HEK293 (cell line): ENCODE data around the gene TTC23.
A peak's percentile ranks its signal among the peaks of the same experiment; 100 is the strongest.

ENCODE experiments used
- CTCF ChIA-PET: fragments of 350-600 bp; formaldehyde crosslinking; extraction: SDS; loops from one replicate; lab custom pipeline; 2021; ENCODE audit warnings: antibody characterized with exemption; lab: Yijun Ruan, JAX
- POLR2A ChIA-PET: fragments of 300-600 bp; formaldehyde crosslinking; extraction: SDS; loops from one replicate; lab custom pipeline; 2020; ENCODE audit warnings: antibody characterized with exemption, inconsistent platforms; lab: Yijun Ruan, JAX
- H3K27ac ChIP-seq: fragments of 200-500 bp; sonication (Bioruptor generic); 2 replicates; pipeline ENCODE4 v1.5.1; 2014; ENCODE audit warnings: low read depth, low read length, control low read depth, inconsistent platforms; ENCODE audit errors: extremely low read depth
- H3K36me3 ChIP-seq, 2 experiments: fragments of 200-500 bp in 1 of 2; sonication (Bioruptor generic) in 1 of 2; 1 replicate in 1 of 2; 2 replicates in 1 of 2; pipeline ENCODE4 v1.5.1; 2014 to 2017; ENCODE audit warnings: inconsistent platforms in 2 of 2, low read length in 2 of 2; ENCODE audit not compliant: control insufficient read depth in 2 of 2, insufficient read depth in 1 of 2
- H3K4me1 ChIP-seq: fragments of 200-500 bp; sonication (Bioruptor generic); 2 replicates; pipeline ENCODE4 v1.5.1; 2014; ENCODE audit warnings: mild to moderate bottlenecking, low read length, inconsistent platforms; ENCODE audit not compliant: control insufficient read depth, insufficient read depth
- H3K4me3 ChIP-seq: 2 replicates; pipeline ENCODE4 v1.5.1; 2011; ENCODE audit warnings: low read depth, mild to moderate bottlenecking, control low read depth, low read length, moderate library complexity
- H3K9me3 ChIP-seq: fragments of 200-500 bp; sonication (Bioruptor generic); 2 replicates; pipeline ENCODE4 v1.5.1; 2014; ENCODE audit warnings: low read depth, low read length, inconsistent platforms; ENCODE audit not compliant: control insufficient read depth, insufficient read depth
- FEZF1 ChIP-seq: fragments of 450-650 bp; formaldehyde crosslinking; IDR thresholded peaks from 2 replicates; pipeline ENCODE4 v1.5.1; 2016; ENCODE audit warnings: missing biosample characterization, missing genetic modification characterization
- KLF1 ChIP-seq: fragments of 450-650 bp; formaldehyde crosslinking; IDR thresholded peaks from 2 replicates; pipeline ENCODE4 v1.5.1; 2016; ENCODE audit warnings: missing biosample characterization, missing genetic modification characterization
- KLF8 ChIP-seq: fragments of 450-650 bp; formaldehyde crosslinking; IDR thresholded peaks from 2 replicates; pipeline ENCODE4 v1.5.1; 2016; ENCODE audit warnings: missing biosample characterization, missing genetic modification characterization
- MEIS1 ChIP-seq: sonication (generic); formaldehyde crosslinking; IDR thresholded peaks from 2 replicates; pipeline ENCODE4 v1.8.1; 2022; ENCODE audit warnings: missing genetic modification reagents, mild to moderate bottlenecking, borderline replicate concordance
- MYNN ChIP-seq: fragments of 450-650 bp; formaldehyde crosslinking; IDR thresholded peaks from 2 replicates; pipeline ENCODE4 v1.5.1; 2016; ENCODE audit warnings: missing biosample characterization, missing genetic modification characterization, borderline replicate concordance
- PRDM1 ChIP-seq: fragments of 450-650 bp; formaldehyde crosslinking; IDR thresholded peaks from 2 replicates; pipeline ENCODE4; 2016; ENCODE audit warnings: missing biosample characterization, missing genetic modification characterization
- SP2 ChIP-seq: fragments of 450-650 bp; formaldehyde crosslinking; IDR thresholded peaks from 2 replicates; pipeline ENCODE4 v1.5.1; 2016; ENCODE audit warnings: missing biosample characterization, missing genetic modification characterization
- TRIM28 ChIP-seq: IDR thresholded peaks from 2 replicates; pipeline ENCODE4 v1.6.1; 2011; ENCODE audit warnings: low read length, control low read depth, borderline replicate concordance
- ZBTB17 ChIP-seq: fragments of 450-650 bp; formaldehyde crosslinking; IDR thresholded peaks from 2 replicates; pipeline ENCODE4 v1.5.1; 2016; ENCODE audit warnings: missing biosample characterization, missing genetic modification characterization
- ZFP69B ChIP-seq: fragments of 450-650 bp; formaldehyde crosslinking; IDR thresholded peaks from 2 replicates; pipeline ENCODE4 v1.5.1; 2016; ENCODE audit warnings: missing biosample characterization, missing genetic modification characterization
- ZNF112 ChIP-seq: fragments of 450-650 bp; formaldehyde crosslinking; IDR thresholded peaks from 2 replicates; pipeline ENCODE4 v1.5.0; 2017; ENCODE audit warnings: missing biosample characterization, missing genetic modification characterization
- ZNF184 ChIP-seq: fragments of 450-650 bp; IDR thresholded peaks from 2 replicates; pipeline ENCODE4 v1.5.1; 2018; ENCODE audit warnings: missing biosample characterization, mild to moderate bottlenecking, missing genetic modification characterization
- ZNF202 ChIP-seq: fragments of 450-650 bp; formaldehyde crosslinking; IDR thresholded peaks from 2 replicates; pipeline ENCODE4 v1.5.1; 2016; ENCODE audit warnings: missing biosample characterization, missing genetic modification characterization, borderline replicate concordance
- ZNF366 ChIP-seq: fragments of 450-650 bp; formaldehyde crosslinking; conservative IDR thresholded peaks from 2 replicates; pipeline ENCODE4 v1.5.1; 2016; ENCODE audit warnings: missing biosample characterization, missing genetic modification characterization
- ZNF394 ChIP-seq: fragments of 450-650 bp; formaldehyde crosslinking; IDR thresholded peaks from 2 replicates; pipeline ENCODE4 v1.5.1; 2016; ENCODE audit warnings: missing biosample characterization, missing genetic modification characterization, mild to moderate bottlenecking, moderate library complexity, borderline replicate concordance
- ZNF629 ChIP-seq: fragments of 450-650 bp; formaldehyde crosslinking; IDR thresholded peaks from 2 replicates; pipeline ENCODE4 v1.5.1; 2017; ENCODE audit warnings: missing biosample characterization, missing genetic modification characterization
- ZXDB ChIP-seq: fragments of 450-650 bp; formaldehyde crosslinking; IDR thresholded peaks from 2 replicates; pipeline ENCODE4 v1.5.1; 2016; ENCODE audit warnings: missing biosample characterization, missing genetic modification characterization
- TF ChIP-seq, protein P1 (sequence below): fragments of 450-650 bp; formaldehyde crosslinking; IDR thresholded peaks from 2 replicates; pipeline ENCODE4 v1.5.1; 2016; ENCODE audit warnings: missing biosample characterization, missing genetic modification characterization
- TF ChIP-seq, protein P2 (sequence below): fragments of 450-650 bp; formaldehyde crosslinking; IDR thresholded peaks from 2 replicates; pipeline ENCODE4 v1.5.1; 2017; ENCODE audit warnings: missing biosample characterization, missing genetic modification characterization
- TF ChIP-seq, protein P3 (sequence below): fragments of 450-650 bp; formaldehyde crosslinking; IDR thresholded peaks from 2 replicates; pipeline ENCODE4 v1.5.1; 2016; ENCODE audit warnings: missing biosample characterization, missing genetic modification characterization
- TF ChIP-seq, protein P4 (sequence below): fragments of 450-650 bp; formaldehyde crosslinking; IDR thresholded peaks from 2 replicates; pipeline ENCODE4 v1.5.1; 2016; ENCODE audit warnings: missing biosample characterization, missing genetic modification characterization, low read depth
- TF ChIP-seq, protein P5 (sequence below): fragments of 450-650 bp; formaldehyde crosslinking; IDR thresholded peaks from 2 replicates; pipeline ENCODE4 v1.5.1; 2016; ENCODE audit warnings: missing biosample characterization, missing genetic modification characterization
- TF ChIP-seq, protein P6 (sequence below): fragments of 450-650 bp; formaldehyde crosslinking; IDR thresholded peaks from 2 replicates; pipeline ENCODE4 v1.5.1; 2016; ENCODE audit warnings: missing biosample characterization, missing genetic modification characterization
- TF ChIP-seq, protein P7 (sequence below): fragments of 450-650 bp; formaldehyde crosslinking; IDR thresholded peaks from 2 replicates; pipeline ENCODE4 v1.5.1; 2016; ENCODE audit warnings: missing biosample characterization, missing genetic modification characterization

Gene TTC23

DNA sequence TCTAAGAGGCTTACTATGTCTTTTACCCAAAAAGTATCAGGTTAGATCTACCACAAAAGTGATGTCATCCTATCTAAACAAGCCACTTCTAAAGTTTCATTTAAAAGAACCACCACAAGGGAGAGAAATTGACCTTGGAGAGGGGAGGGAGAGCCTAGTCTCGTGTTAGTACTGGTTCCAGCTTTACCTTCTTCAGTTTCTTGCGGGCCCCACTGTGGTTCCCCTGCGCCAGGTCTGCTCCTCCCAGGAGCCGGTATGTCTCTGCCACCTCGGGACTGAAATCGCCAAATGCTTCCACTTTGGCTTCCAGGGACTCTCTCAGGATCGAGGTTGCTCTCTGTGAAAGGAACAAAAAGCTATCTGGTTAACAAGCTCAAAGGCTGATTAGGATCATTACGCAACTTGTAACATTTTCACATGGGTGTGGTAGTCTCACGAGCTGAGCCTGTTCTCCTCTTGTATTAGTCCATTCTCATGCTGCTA lies 93.4 kb downstream of the TTC23 start:
- Histone ChIP-seq H3K4me1 (peaks cover 8% of the 10 kb centered on the region), H3K36me3 (peaks cover 4 to 12% of the 10 kb centered on the region in 2 experiments), H3K27ac (no peak overlapping the region), H3K4me3 (no peak overlapping the region), H3K9me3 (no peaks in the 10 kb centered on the region)
- ChIA-PET CTCF (interaction anchor here (1.0 to 1.3 kb wide), 2 partner anchors 30 to 821 kb away, joined by 3 read pairs; no protein-coding TSS in a partner anchor), POLR2A (no interaction called here)
- TF ChIP-seq ZFP69B (tag by site-specific recombination): peak; percentile 94
- 0 out of 2 replicates have a peak, but pooled peaks have one; percentile 14 for TF ChIP-seq FEZF1
- TF ChIP-seq, protein P1, sequence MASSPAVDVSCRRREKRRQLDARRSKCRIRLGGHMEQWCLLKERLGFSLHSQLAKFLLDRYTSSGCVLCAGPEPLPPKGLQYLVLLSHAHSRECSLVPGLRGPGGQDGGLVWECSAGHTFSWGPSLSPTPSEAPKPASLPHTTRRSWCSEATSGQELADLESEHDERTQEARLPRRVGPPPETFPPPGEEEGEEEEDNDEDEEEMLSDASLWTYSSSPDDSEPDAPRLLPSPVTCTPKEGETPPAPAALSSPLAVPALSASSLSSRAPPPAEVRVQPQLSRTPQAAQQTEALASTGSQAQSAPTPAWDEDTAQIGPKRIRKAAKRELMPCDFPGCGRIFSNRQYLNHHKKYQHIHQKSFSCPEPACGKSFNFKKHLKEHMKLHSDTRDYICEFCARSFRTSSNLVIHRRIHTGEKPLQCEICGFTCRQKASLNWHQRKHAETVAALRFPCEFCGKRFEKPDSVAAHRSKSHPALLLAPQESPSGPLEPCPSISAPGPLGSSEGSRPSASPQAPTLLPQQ: peak; percentile 92
- no peak for TF ChIP-seq ZNF112
- TF ChIP-seq, protein P2, sequence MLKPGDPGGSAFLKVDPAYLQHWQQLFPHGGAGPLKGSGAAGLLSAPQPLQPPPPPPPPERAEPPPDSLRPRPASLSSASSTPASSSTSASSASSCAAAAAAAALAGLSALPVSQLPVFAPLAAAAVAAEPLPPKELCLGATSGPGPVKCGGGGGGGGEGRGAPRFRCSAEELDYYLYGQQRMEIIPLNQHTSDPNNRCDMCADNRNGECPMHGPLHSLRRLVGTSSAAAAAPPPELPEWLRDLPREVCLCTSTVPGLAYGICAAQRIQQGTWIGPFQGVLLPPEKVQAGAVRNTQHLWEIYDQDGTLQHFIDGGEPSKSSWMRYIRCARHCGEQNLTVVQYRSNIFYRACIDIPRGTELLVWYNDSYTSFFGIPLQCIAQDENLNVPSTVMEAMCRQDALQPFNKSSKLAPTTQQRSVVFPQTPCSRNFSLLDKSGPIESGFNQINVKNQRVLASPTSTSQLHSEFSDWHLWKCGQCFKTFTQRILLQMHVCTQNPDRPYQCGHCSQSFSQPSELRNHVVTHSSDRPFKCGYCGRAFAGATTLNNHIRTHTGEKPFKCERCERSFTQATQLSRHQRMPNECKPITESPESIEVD (tag by site-specific recombination): peak; percentile 54; the same call in 1 of the 2 replicates
- TF ChIP-seq MYNN (tag by site-specific recombination): no peak
- TF ChIP-seq MEIS1 (CRISPR knock-in tag): no peak
- TF ChIP-seq ZNF184 (tag by site-specific recombination): 0 out of 2 replicates have a peak, but pooled peaks have one; percentile 33
- TF ChIP-seq KLF1 (tag by site-specific recombination): peak; percentile 57
- TF ChIP-seq, protein P3, sequence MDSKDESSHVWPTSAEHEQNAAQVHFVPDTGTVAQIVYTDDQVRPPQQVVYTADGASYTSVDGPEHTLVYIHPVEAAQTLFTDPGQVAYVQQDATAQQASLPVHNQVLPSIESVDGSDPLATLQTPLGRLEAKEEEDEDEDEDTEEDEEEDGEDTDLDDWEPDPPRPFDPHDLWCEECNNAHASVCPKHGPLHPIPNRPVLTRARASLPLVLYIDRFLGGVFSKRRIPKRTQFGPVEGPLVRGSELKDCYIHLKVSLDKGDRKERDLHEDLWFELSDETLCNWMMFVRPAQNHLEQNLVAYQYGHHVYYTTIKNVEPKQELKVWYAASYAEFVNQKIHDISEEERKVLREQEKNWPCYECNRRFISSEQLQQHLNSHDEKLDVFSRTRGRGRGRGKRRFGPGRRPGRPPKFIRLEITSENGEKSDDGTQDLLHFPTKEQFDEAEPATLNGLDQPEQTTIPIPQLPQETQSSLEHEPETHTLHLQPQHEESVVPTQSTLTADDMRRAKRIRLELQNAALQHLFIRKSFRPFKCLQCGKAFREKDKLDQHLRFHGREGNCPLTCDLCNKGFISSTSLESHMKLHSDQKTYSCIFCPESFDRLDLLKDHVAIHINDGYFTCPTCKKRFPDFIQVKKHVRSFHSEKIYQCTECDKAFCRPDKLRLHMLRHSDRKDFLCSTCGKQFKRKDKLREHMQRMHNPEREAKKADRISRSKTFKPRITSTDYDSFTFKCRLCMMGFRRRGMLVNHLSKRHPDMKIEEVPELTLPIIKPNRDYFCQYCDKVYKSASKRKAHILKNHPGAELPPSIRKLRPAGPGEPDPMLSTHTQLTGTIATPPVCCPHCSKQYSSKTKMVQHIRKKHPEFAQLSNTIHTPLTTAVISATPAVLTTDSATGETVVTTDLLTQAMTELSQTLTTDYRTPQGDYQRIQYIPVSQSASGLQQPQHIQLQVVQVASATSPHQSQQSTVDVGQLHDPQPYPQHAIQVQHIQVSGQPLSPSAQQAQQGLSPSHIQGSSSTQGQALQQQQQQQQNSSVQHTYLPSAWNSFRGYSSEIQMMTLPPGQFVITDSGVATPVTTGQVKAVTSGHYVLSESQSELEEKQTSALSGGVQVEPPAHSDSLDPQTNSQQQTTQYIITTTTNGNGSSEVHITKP (tag by site-specific recombination): peak; percentile 54
- 0 out of 2 replicates have a peak, but pooled peaks have one; percentile 30 for TF ChIP-seq KLF8
- peak; percentile 63; the same call in 1 of the 2 replicates for TF ChIP-seq ZBTB17 (tag by site-specific recombination)
- TF ChIP-seq ZNF366: peak; percentile 60
- TF ChIP-seq ZNF394: peak; percentile 16; the same call in 1 of the 2 replicates
- no peak for TF ChIP-seq SP2
- TF ChIP-seq ZNF202 (tag by site-specific recombination): no peak
- 0 out of 2 replicates have a peak, but pooled peaks have one; percentile 39 for TF ChIP-seq PRDM1 (tag by site-specific recombination)
- TF ChIP-seq, protein P4, sequence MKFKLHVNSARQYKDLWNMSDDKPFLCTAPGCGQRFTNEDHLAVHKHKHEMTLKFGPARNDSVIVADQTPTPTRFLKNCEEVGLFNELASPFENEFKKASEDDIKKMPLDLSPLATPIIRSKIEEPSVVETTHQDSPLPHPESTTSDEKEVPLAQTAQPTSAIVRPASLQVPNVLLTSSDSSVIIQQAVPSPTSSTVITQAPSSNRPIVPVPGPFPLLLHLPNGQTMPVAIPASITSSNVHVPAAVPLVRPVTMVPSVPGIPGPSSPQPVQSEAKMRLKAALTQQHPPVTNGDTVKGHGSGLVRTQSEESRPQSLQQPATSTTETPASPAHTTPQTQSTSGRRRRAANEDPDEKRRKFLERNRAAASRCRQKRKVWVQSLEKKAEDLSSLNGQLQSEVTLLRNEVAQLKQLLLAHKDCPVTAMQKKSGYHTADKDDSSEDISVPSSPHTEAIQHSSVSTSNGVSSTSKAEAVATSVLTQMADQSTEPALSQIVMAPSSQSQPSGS: peak; percentile 83
- TF ChIP-seq, protein P5, sequence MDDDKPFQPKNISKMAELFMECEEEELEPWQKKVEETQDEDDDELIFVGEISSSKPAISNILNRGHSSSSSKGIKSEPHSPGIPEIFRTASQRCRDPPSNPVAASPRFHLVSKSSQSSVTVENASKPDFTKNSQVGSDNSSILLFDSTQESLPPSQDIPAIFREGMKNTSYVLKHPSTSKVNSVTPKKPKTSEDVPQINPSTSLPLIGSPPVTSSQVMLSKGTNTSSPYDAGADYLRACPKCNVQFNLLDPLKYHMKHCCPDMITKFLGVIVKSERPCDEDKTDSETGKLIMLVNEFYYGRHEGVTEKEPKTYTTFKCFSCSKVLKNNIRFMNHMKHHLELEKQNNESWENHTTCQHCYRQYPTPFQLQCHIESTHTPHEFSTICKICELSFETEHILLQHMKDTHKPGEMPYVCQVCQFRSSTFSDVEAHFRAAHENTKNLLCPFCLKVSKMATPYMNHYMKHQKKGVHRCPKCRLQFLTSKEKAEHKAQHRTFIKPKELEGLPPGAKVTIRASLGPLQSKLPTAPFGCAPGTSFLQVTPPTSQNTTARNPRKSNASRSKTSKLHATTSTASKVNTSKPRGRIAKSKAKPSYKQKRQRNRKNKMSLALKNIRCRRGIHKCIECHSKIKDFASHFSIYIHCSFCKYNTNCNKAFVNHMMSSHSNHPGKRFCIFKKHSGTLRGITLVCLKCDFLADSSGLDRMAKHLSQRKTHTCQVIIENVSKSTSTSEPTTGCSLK (tag by site-specific recombination): no peak
- TF ChIP-seq, protein P6, sequence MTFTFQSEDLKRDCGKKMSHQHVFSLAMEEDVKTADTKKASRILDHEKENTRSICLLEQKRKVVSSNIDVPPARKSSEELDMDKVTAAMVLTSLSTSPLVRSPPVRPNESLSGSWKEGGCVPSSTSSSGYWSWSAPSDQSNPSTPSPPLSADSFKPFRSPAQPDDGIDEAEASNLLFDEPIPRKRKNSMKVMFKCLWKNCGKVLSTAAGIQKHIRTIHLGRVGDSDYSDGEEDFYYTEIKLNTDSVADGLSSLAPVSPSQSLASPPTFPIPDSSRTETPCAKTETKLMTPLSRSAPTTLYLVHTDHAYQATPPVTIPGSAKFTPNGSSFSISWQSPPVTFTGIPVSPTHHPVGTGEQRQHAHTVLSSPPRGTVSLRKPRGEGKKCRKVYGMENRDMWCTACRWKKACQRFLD (tag by site-specific recombination): no peak
- peak; percentile 31; the same call in 1 of the 2 replicates for TF ChIP-seq ZXDB
- TF ChIP-seq ZNF629: peak; percentile 34; the same call in 1 of the 2 replicates
- TF ChIP-seq, protein P7, sequence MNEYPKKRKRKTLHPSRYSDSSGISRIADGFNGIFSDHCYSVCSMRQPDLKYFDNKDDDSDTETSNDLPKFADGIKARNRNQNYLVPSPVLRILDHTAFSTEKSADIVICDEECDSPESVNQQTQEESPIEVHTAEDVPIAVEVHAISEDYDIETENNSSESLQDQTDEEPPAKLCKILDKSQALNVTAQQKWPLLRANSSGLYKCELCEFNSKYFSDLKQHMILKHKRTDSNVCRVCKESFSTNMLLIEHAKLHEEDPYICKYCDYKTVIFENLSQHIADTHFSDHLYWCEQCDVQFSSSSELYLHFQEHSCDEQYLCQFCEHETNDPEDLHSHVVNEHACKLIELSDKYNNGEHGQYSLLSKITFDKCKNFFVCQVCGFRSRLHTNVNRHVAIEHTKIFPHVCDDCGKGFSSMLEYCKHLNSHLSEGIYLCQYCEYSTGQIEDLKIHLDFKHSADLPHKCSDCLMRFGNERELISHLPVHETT (tag by site-specific recombination): 0 out of 2 replicates have a peak, but pooled peaks have one; percentile 22
- TF ChIP-seq TRIM28: peak; percentile 86
